ENCODE data around the gene CHTF18.

CHTF18 gene

DNA sequence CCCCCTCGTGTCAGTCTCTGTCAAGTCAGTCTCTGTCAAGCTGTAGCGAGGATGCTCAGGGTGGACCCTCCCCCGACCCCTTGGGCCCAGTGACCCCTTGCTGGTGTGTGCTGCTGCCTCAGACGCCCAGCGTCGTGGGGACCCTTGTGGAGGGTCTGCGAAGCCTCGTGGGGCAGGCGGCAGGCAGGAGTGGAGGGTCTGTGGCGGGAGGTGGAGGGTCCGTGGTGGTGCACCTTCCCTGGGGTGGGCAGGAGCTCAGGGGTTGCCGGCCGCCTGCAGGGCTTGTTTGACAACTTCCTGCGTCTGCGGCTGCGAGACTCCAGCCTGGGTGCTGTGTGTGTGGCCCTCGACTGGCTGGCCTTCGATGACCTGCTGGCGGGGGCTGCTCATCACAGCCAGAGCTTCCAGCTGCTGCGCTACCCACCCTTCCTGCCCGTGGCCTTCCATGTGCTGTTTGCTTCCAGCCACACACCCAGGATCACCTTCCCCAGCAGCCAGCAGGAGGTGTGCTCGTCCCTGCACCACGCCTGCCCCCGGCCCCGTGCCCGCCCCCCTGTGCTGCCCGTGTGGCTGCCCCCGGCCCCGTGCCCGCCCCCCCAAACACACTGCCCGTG lies 6.5 kb downstream of the CHTF18 start:
- no peak for DNase-seq

GRCh38 chr16:795580-796229 lies 7.3 kb downstream of the CHTF18 start:
- no peak for DNase-seq

DNA sequence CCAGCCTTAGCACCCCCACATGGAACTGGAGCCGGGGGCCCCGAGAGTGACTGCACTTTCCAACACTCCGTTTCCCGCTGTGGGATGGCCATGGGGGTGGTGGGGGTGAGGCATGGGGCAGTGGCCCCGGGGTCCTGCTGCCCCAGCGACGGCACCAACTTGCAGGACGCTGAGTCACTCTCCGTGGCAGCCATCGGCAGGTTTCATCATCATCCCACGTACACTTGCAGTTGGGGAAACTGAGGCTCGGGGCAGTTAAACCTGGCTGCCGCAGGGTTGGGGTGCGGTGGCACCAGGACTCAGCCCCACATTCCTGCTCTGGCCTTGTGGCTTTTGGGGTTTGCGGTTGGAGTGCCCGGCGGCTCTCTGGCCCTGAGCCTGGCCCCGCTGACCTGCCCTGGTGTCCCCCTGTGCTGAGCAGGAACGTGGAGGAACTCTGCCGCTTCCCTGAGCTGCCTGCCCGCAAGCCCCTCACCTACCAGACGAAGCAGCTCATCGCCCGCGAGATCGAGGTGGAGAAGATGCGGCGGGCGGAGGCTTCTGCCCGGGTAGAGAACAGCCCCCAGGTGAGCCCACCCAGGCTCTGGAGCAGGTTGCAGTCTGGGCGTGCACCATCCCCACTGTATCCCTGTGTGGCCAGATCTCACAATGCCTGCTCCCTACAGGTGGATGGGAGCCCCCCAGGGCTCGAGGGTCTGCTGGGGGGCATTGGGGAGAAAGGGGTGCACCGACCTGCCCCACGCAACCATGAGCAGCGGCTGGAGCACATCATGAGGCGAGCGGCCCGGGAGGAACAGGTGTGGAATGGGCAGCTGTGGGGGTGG lies 8.1 kb downstream of the CHTF18 start:
- no peak for DNase-seq

DNA sequence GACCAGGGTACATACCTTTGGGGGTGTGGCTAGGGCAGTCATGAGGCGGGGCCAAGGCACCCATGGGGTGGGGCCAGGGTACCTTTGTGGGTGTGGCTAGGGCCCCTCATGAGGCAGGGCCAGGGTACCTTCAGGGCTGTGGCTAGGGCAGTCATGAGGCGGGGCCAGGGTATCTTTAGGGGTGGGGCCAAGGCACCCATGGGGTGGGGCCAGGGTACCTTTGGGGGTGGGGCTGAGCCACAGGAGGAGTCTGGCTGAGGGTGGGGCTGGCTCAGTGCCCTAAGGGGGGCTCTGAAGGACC lies 8.7 kb downstream of the CHTF18 start:
- no peak for DNase-seq

- DNase-seq: no peak
Measured at GRCh38 chr16:797686-798085, 9.3 kb downstream of the CHTF18 start.

- no peak for DNase-seq
Measured at GRCh38 chr16:798666-799065, 10.2 kb downstream of the CHTF18 start.

DNA sequence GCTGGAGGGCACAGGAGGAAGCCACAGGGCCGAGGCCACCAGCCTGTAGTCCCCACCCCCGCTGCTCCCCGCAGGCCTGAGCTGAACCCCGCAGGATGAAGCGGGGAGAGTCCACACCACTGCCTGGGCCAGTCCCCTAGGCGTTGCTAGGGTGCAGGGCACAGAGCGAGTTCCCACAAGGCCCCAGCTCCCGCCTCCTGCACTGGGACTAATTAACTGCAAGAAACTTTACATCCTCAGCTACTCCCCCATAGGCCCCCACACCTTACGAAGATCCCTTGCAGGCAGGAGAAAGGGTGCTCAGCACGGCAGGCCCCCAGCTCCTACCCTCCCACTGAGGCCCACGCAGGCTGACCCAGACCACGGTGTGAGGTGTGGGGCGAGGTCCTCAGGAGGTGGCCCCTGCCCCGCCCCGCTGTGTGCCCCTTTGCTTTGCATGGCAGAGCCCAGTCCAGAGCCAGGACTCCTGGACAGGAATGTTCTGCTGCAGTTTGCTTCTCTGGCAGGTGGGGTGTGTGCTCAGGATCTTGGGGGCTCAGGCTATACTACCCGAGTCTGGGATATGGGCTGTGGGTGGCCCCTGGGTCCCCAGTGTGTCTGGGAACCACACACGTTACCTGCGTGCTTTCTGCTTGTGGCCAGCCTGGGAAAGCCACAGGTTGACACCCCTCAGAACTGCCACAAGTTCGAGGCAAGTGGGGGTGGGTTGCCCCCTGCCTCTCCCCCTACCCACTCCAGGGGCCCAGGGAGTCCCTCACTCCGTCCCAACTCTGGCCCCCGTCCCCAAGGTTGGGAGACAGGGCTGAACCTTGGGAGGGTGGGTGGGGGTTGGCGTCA lies 10.9 kb downstream of the CHTF18 start:
- DNase-seq: no peak

DNA sequence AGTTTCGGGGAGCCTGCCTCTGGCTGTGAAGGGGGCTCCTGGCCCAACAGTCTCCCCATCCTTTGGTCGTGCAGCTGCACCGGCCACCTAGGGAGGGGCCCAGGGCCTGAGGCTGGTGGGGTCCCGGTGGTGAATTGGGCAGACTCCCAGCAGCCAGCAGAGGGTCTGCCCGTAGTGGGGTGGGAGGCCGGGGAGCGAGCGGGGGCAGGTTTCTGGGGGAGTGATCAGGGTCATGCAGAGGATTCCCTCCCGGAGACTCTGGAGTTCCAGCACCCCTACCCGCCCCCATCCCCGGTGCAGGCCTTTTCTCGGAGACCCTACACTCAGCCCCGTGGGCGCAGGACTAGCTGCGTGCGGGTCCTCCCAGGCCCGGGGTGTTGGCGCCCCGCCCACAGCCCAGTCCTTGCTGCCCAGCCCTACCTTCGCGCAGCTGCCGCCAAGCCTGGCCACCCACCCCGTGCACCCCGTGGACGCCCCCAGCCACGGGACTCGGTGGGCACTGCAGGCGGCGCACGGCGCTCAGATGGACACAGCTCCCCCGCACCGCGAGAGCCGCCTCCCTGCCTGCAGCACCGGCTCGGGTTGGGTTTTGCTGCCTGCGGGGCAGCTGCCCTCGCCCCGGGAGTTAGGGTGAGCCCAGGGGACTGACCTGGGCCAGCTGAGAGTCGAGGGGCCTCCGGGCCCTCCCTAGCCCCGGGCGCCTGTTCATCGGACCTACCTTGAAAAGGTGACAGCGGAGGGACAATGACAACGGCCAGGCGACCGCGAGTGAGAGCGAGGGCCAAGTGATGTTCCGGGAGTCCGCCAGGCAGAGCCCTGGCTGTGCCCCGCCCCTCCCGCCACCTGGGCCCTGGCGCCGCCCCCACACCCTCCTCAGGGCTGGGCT lies 11.8 kb downstream of the CHTF18 start, which contains the start of gene GNG13:
TSS of gene GNG13 (minus strand) at position 787 of the 886 bp plus-strand sequence. CDS start 1,657 bp downstream, outside the sequence.
- DNase-seq: peak; percentile 2

DNA sequence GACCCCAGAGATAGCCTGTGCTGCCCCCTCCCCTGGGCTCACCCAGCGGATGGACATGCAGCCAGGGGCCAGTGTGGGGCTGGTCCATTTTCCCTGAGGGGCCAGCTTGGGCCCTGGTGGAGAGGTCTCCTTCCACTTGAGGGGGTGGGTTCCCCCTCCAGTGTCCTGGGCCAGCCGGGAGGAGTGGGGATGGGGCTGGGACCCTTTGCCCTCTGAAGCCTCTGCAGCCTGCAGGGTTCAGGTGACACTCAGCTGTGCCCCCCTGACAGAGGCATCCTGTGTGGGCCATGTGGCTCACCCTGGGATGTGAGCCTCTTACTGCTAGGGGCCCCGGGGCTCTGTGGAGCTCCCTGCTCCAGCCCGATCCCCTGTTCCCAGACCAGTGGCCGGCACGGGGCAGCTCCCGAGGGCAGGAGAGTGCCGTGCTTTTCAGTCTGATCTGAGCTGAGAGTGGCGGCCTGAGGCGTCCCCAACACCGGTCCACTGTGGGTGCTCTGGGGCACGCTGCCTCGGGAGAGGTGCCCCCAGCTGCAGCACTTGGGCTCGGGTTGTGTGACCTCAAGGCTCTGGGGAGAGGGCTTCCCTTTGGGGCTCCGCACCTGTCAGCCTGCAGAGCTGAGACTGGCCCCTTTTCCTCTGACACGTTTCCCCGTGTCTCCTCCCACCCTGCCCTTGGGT lies 12.6 kb downstream of the CHTF18 start:
- no peak for DNase-seq

DNA sequence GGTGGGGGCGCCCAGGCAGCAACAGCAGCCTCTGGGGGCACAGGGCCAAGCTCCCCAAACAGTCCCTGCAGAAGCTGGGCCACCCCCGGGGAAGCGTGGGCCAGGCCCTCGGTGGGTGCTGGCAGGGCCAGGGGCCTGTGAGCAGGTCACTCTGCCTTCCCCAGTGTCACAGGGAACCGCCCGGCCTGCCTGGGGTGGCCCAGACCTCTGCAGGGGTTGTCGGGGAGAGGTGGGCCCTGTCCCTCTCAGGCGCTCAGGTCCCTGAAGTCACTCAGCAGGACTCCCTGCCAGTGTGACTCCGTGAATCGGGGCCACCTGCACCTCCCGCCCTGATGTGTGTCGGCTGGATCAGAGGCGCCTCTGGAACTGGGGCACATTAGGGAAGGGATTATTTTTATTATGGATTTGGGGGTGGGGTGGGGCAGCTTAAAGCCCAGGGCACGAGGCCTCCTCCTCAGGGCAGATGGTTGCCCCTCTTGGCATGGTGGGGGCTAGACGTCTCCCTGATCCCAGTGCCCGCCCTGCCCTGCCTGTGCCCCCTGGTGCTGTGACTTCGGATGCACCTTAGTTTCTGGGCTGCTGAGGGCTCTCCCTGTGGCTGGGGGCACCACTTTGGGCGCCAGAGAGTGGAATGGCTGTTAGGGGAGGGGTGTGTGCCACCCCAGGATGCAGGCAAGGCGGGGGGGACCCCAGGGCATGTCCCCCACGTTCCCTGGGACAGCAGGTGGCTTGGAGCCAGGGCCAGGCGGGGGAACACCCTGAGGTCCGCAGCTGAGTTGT lies 13.4 kb downstream of the CHTF18 start:
- no peak for DNase-seq

GRCh38 chr16:802461-802860 lies 14.0 kb downstream of the CHTF18 start:
- no peak for DNase-seq

GRCh38 chr16:802914-803753 lies 14.7 kb downstream of the CHTF18 start:
- no peak for DNase-seq

- DNase-seq: no peak
Measured at GRCh38 chr16:803754-804080, 15.3 kb downstream of the CHTF18 start.

DNA sequence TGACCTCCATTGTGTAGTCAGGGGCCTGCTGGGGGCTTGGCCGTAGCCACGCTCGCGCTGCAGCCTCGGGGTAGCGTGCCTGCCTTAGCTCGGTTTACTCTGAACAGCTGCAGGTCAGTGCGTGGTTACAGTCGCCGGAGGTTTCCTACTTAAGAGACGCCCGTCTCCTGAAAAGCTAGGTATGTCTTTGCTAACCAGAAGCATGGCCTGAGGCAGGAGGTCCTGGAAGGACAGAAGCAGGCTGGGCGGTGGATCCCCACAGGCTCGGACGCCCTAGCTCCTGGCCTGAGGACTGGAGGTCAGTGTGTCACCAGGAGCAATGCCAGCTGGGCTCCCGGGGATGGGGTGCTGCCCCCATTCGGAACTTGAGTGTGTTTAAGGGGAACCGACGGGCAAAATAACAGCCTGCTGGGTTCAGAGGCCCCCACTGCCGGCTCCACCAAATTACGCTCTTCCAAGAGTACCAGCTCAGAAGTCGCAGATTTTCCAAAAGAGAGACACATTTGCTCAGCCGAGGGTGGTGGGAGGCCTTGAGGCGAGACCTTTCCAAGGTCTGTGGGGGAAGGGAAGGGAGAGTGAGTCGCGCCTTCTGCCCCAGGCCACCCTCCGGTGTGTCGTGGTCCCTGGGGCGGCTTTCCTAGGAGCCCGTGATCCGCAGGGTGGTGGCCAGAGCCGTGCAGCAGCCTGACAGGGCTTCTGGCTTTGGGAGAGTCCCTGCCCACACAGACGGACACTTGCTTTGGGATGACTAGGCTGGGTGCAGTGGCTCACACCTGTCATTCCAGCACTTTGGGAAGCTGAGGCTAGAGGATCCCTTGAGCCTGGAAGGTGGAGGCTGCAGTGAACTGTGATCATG lies 16.0 kb downstream of the CHTF18 start:
- no peak for DNase-seq

GRCh38 chr16:805474-805873 lies 17.1 kb downstream of the CHTF18 start:
- DNase-seq: no peak

GRCh38 chr16:807347-808084 lies 19.1 kb downstream of the CHTF18 start:
- peak; percentile 76 for DNase-seq

DNA sequence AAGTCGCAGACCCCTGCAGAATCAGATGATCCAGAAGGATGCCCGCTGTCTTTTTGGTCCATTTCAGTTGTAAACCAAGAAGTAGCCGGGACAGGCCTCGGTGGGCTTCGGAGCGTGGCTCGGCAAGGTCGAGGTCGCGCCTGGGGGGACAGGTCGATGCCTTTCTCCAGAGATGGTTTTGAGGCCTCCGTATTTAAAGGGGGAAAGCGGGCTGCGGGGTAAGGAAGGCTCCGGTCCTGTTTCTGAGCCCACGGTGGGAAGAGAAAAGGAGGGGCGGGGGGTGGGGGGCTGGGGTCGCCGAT lies 19.6 kb downstream of the CHTF18 start:
- no peak for DNase-seq

DNA sequence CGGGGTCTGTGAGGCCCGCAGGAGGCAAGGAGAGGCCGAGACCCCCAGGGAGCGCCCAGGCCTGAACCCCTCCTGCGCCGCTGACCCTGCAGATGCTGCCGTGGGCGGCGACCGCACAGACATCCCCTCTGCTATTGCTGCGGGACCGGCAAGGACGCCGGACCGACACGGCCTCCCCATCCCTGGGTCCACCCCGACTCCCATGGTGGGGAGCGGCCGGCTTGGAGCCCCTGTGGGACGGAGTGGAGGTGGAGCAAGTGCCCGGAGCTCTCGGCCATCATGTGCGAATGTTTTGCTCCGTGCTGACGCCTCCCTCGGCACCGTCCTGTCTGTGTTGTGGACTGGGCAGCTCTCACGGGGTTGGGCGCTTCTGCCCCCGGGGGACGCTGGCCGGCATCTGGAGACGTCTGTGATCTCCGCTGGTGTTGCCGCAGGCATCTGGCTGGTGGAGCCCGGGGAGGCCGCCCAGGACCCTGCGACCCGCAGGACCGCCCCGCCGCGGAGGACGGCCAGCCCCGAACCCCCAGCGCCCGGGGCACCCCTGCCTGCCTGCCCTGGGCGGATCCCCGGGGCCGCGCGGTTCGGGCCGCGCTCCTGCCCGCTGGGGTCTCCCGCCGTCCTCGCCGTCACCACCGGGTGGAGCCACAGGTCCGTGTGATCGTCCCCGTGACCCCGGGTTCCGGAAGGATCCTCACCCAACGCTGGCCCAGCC lies 24.9 kb downstream of the CHTF18 start:
- DNase-seq: no peak

Data from NCI-H1105 treated with DMSO at 0.1 percent for 48 hours (cell line).